Upper lobe of left lung (tissue), 4 donors: ENCODE results near the gene SSNA1.

Source experiments
- POLR2A ChIP-seq, 4 donors: fragments of 450-650 bp; IDR thresholded peaks; one replicate each; pipeline ENCODE4 v1.5.1; 2016 to 2017; ENCODE audit warnings: antibody characterized with exemption in 4 of 4, mild to moderate bottlenecking in 2 of 4
- POLR2AphosphoS5 ChIP-seq, 2 donors: sonication (generic); formaldehyde crosslinking; IDR thresholded peaks; one replicate each; pipeline ENCODE4 v1.5.1; 2017; ENCODE audit warnings: antibody characterized with exemption in 2 of 2
- TF ChIP-seq, protein P1 (sequence below), 6 experiments: fragments of 450-650 bp in 4 of 6; fragments of 200-600 bp in 2 of 6; sonication (generic) in 2 of 6; IDR thresholded peaks; one replicate each; pipeline ENCODE4 v1.5.1; 2016 to 2019; ENCODE audit warnings: antibody characterized with exemption in 6 of 6

DNA sequence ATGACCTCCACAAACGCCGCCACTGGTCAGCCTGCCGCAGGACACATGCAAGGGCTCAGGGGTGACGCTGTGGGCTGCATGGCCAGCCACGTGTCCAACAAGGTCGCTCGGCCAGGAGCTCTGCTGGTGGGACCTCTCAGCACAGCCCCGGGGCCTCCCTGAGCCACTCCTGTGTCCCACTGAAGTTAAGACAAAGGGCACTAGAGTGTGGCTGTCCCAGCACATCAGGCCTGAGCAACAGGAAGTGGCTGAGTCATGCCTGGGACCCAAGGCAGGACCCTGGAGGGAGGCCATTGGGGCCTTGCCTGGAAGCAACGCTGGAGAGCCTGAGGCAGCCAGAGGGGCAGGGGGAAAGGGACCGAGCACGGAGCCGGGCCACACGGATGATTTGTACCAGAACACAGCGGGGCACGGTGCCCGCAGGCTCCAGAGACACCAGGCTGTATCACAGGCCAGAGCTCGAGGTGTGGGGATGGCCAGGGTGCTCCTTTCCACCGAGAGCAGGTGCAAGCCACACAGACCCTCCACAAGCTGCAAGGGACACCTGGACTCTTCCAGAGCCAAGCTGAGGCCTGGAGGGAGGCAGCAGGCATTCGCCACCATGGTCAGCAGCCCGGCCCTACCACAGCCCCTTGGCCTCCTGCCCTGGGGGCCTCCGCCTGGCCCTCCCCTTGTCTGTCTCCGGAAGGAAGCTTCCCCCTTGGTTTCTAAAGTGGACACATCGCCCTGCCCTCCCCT is 10.1 kb upstream of the SSNA1 start:
- no peak for TF ChIP-seq POLR2AphosphoS5 (IDR thresholded peaks at IDR 0.05)
- no peak for TF ChIP-seq POLR2A (IDR thresholded peaks at IDR 0.05)
- TF ChIP-seq, protein P1, sequence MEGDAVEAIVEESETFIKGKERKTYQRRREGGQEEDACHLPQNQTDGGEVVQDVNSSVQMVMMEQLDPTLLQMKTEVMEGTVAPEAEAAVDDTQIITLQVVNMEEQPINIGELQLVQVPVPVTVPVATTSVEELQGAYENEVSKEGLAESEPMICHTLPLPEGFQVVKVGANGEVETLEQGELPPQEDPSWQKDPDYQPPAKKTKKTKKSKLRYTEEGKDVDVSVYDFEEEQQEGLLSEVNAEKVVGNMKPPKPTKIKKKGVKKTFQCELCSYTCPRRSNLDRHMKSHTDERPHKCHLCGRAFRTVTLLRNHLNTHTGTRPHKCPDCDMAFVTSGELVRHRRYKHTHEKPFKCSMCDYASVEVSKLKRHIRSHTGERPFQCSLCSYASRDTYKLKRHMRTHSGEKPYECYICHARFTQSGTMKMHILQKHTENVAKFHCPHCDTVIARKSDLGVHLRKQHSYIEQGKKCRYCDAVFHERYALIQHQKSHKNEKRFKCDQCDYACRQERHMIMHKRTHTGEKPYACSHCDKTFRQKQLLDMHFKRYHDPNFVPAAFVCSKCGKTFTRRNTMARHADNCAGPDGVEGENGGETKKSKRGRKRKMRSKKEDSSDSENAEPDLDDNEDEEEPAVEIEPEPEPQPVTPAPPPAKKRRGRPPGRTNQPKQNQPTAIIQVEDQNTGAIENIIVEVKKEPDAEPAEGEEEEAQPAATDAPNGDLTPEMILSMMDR (IDR thresholded peaks at IDR 0.05) = no peak
